K562 (cell line): ENCODE data around the gene HBEGF. TPM values are rescaled to one million over a fixed set of nuclear protein-coding genes. Genes with fewer than 3 reads are reported as not detected.

Experiments
- ATAC-seq: fragments of 200-7000 bp; cut with Tn5 transposase; 3 replicates; pipeline ENCODE4 v1.9.1; 2020; ENCODE audit warnings: moderate library complexity
- BruUV-seq: library from RNA; stranded (reverse); fragments of 400-500 nt; replicated peaks from 2 replicates; lab custom pipeline; 2021; lab: Mats Ljungman, UMichigan
- CTCF ChIA-PET: fragments of 300-600 bp; formaldehyde crosslinking; extraction: SDS; loops from one replicate; lab custom pipeline; 2021; ENCODE audit warnings: low intra/inter-chr PET ratio; lab: Yijun Ruan, JAX
- POLR2A ChIA-PET: fragments of 300-600, 350-650 bp; sonication (Branson Sonifier 250); formaldehyde crosslinking; extraction: SDS; loops from one replicate; lab custom pipeline; 2021; ENCODE audit warnings: antibody characterized with exemption, inconsistent platforms; lab: Yijun Ruan, JAX
- DNase-seq, 4 experiments: peaks; one replicate each; pipeline versions ENCODE4 v3.0.0 to v3.0.0-alpha.2; 2011 to 2018; ENCODE audit warnings: low spot score in 3 of 4, mixed read lengths in 3 of 4; ENCODE audit errors: extremely low read depth in 1 of 4
- FAIRE-seq: peaks from 2 replicates; lab custom pipeline; 2011; peaks lifted over from hg19 to GRCh38; lab: Jason Lieb, UNC
- H2AFZ ChIP-seq: 2 replicates; pipeline ENCODE4 v1.6.0; 2011; ENCODE audit warnings: low read depth, low read length, control low read depth, inconsistent platforms
- H3K27ac ChIP-seq: fragments of 200-600 bp; 3 replicates; pipeline ENCODE4 v1.8.0; 2011; ENCODE audit warnings: low read depth, mild to moderate bottlenecking, control low read depth, inconsistent platforms, low read length, moderate library complexity, mixed read lengths; ENCODE audit errors: extremely low read depth
- H3K27me3 ChIP-seq, 2 experiments: fragments of 300-600 bp in 1 of 2; 2 replicates in 1 of 2; 3 replicates in 1 of 2; pipeline versions ENCODE4 v1.6.0 to v1.8.0; 2011; ENCODE audit warnings: inconsistent platforms in 2 of 2, low read length in 2 of 2, mild to moderate bottlenecking in 1 of 2, mixed read lengths in 1 of 2, moderate library complexity in 1 of 2; ENCODE audit not compliant: control insufficient read depth in 2 of 2, insufficient read depth in 2 of 2
- H3K36me3 ChIP-seq: fragments of 300-600 bp; 3 replicates; pipeline ENCODE4 v1.8.0; 2011; ENCODE audit warnings: mild to moderate bottlenecking, low read length, inconsistent platforms; ENCODE audit not compliant: control insufficient read depth, insufficient read depth
- H3K4me1 ChIP-seq, 2 experiments: fragments of 200-600 bp in 1 of 2; replicated peaks in 1 of 2; 2 replicates in 1 of 2; 3 replicates in 1 of 2; pipeline versions ENCODE4 v1.5.1 to v1.8.0; 2011; ENCODE audit warnings: inconsistent platforms in 2 of 2, low read length in 2 of 2, mild to moderate bottlenecking in 1 of 2, mixed read lengths in 1 of 2, moderate library complexity in 1 of 2; ENCODE audit not compliant: control insufficient read depth in 2 of 2, insufficient read depth in 2 of 2
- H3K4me2 ChIP-seq: 2 replicates; pipeline ENCODE4 v1.6.1; 2011; ENCODE audit warnings: low read length, control low read depth, inconsistent platforms, mixed read lengths; ENCODE audit not compliant: insufficient read depth
- H3K4me3 ChIP-seq: fragments of 200-600 bp; sonication (generic), shearing (Covaris generic); 2 replicates; pipeline ENCODE4 v1.5.1; 2016; ENCODE audit warnings: control low read depth, inconsistent platforms
- H3K79me2 ChIP-seq: fragments of 200-600 bp; 3 replicates; pipeline ENCODE4 v1.8.0; 2011; ENCODE audit warnings: low read length, inconsistent platforms; ENCODE audit not compliant: control insufficient read depth, insufficient read depth
- H3K9ac ChIP-seq, 2 experiments: 2 replicates each; pipeline versions ENCODE4 v1.6.0 to v1.6.1; 2011; ENCODE audit warnings: low read depth in 2 of 2, low read length in 2 of 2, control low read depth in 1 of 2, inconsistent platforms in 1 of 2, mild to moderate bottlenecking in 1 of 2, mixed read lengths in 1 of 2; ENCODE audit not compliant: insufficient read depth in 1 of 2
- H3K9me1 ChIP-seq: one replicate; pipeline ENCODE4 v1.6.0; 2011; ENCODE audit warnings: inconsistent platforms, mild to moderate bottlenecking, low read length, moderate library complexity; ENCODE audit not compliant: control insufficient read depth, insufficient read depth
- H3K9me3 ChIP-seq: replicated peaks from 2 replicates; pipeline ENCODE4 v1.5.1; 2011; ENCODE audit warnings: low read depth, low read length, inconsistent platforms; ENCODE audit not compliant: control insufficient read depth, insufficient read depth
- H4K20me1 ChIP-seq: replicated peaks from 2 replicates; pipeline ENCODE4 v1.6.1; 2011; ENCODE audit warnings: low read length, inconsistent platforms, mixed read lengths; ENCODE audit not compliant: control insufficient read depth, insufficient read depth
- CBFA2T2 ChIP-seq: fragments of 450-650 bp; conservative IDR thresholded peaks from 2 replicates; pipeline ENCODE4 v1.6.1; 2017; ENCODE audit warnings: mild to moderate bottlenecking
- CCAR2 ChIP-seq: fragments of 200-400 bp; formaldehyde crosslinking; IDR thresholded peaks from 2 replicates; pipeline ENCODE4 v1.6.1; 2017; ENCODE audit warnings: mild to moderate bottlenecking, low read depth, low read length
- ESRRA ChIP-seq: fragments of 450-650 bp; IDR thresholded peaks from 2 replicates; pipeline ENCODE4 v1.6.1; 2014; ENCODE audit warnings: low read depth, mild to moderate bottlenecking, moderate library complexity, borderline replicate concordance
- ETV6 ChIP-seq, 3 experiments: fragments of 150-350 bp in 1 of 3; sonication (generic) in 1 of 3; formaldehyde crosslinking in 1 of 3; IDR thresholded peaks; 2 replicates each; pipeline versions ENCODE4 v1.6.1 to v1.8.0; 2014 to 2022; ENCODE audit warnings: borderline replicate concordance in 2 of 3, low read depth in 2 of 3, antibody characterized with exemption in 1 of 3, low read length in 1 of 3, mild to moderate bottlenecking in 1 of 3, missing genetic modification reagents in 1 of 3
- ILK ChIP-seq: fragments of 450-650 bp; IDR thresholded peaks from 2 replicates; pipeline ENCODE4 v1.6.1; 2016; ENCODE audit warnings: missing genetic modification characterization, low read depth, mild to moderate bottlenecking, missing compliant biosample characterization, moderate library complexity, borderline replicate concordance
- KAT8 ChIP-seq: fragments of 450-650 bp; IDR thresholded peaks from 2 replicates; pipeline ENCODE4 v1.6.1; 2016; ENCODE audit warnings: low read depth, mild to moderate bottlenecking
- KDM1A ChIP-seq, 2 experiments: fragments of 450-650 bp; IDR thresholded peaks; 2 replicates each; pipeline ENCODE4 v1.6.1; 2016; ENCODE audit warnings: mild to moderate bottlenecking in 2 of 2
- RB1 ChIP-seq: fragments of 450-650 bp; IDR thresholded peaks from 2 replicates; pipeline ENCODE4 v1.6.1; 2017; ENCODE audit warnings: low read depth, mild to moderate bottlenecking
- RCOR1 ChIP-seq, 2 experiments: IDR thresholded peaks; 2 replicates each; pipeline ENCODE4 v1.6.1; 2012; ENCODE audit warnings: low read depth in 2 of 2, low read length in 2 of 2, borderline replicate concordance in 1 of 2, improper control_type of control experiment in 1 of 2
- RNF2 ChIP-seq: sonication (generic); IDR thresholded peaks from 2 replicates; pipeline ENCODE4 v1.6.1; 2016
- SETDB1 ChIP-seq: IDR thresholded peaks from one replicate; pipeline ENCODE4 v1.6.1; 2012; ENCODE audit warnings: low read length, control low read depth, inconsistent platforms
- SMAD2 ChIP-seq: fragments of 150-350 bp; IDR thresholded peaks from 2 replicates; pipeline ENCODE4 v1.6.1; 2014; ENCODE audit warnings: low read depth, mild to moderate bottlenecking, low read length
- YBX1 ChIP-seq: fragments of 450-650 bp; IDR thresholded peaks from 2 replicates; pipeline ENCODE4 v1.7.1; 2016; ENCODE audit warnings: mild to moderate bottlenecking
- ZBTB8A ChIP-seq: fragments of 450-650 bp; IDR thresholded peaks from 2 replicates; pipeline ENCODE4 v1.6.1; 2018; ENCODE audit warnings: mild to moderate bottlenecking, moderate library complexity; ENCODE audit not compliant: partially characterized antibody
- ZNF324 ChIP-seq: fragments of 250-450 bp; sonication (Bioruptor Pico); IDR thresholded peaks from 2 replicates; pipeline ENCODE4 v1.4.0; 2020; ENCODE audit warnings: mild to moderate bottlenecking
- ZNF436 ChIP-seq: fragments of 250-450, 450-650 bp; sonication (Bioruptor Pico); formaldehyde crosslinking; IDR thresholded peaks from 2 replicates; pipeline ENCODE4 v1.7.0; 2020; ENCODE audit warnings: mild to moderate bottlenecking
- WGBS: fragments of 100-300 bp; shearing (Covaris generic); methylation state at CpG from one replicate; pipeline ENCODE4 v1.1.6; 2016; ENCODE audit warnings: low coverage, mixed read lengths; ENCODE audit not compliant: insufficient coverage; ENCODE audit errors: missing lambda C conversion rate; 5-methylcytosine and 5-hydroxymethylcytosine counted together
- in situ Hi-C: fragments of 300-500 bp; cut with MboI; formaldehyde crosslinking; loops from 4 replicates; pipeline ENCODE4 v1.15.0; 2018; ENCODE audit warnings: inconsistent platforms, mixed read lengths
- intact Hi-C: fragments of 100-400 bp; cut with micrococcal nuclease; formaldehyde crosslinking; loops from 2 replicates; pipeline ENCODE4 v1.14.2; 2022
- polyA plus RNA-seq, 8 experiments: library from polyadenylated mRNA; depleted of rRNA in 4 of 8; stranded (reverse) in 5 of 8; unstranded in 3 of 8; fragments of >200 nt; fragmentation: Nextera tagmentation in 2 of 8; fragmentation: Illumina TruSeq in 1 of 8; extraction: Ambion mirVana in 2 of 8; extraction: Trizol in 1 of 8; gene quantifications; 2 replicates each; pipeline versions ENCODE4 v1.2.1 to v1.2.3, GENCODE V29; 2011 to 2014; ENCODE audit warnings: inconsistent platforms in 1 of 8, missing spikeins in 1 of 8
- total RNA-seq, 7 experiments: library from RNA; depleted of rRNA in 6 of 7; stranded (reverse); fragments of >200 nt in 6 of 7; fragmentation: Illumina TruSeq in 2 of 7; extraction: Trizol in 2 of 7; gene quantifications; 2 replicates each; pipeline versions ENCODE4 v1.2.1 to v1.2.3, GENCODE V29; 2011 to 2021; ENCODE audit warnings: low replicate concordance in 1 of 7
- TF ChIP-seq, protein P1 (sequence below): fragments of 450-650 bp; IDR thresholded peaks from 2 replicates; pipeline ENCODE4 v1.6.1; 2016; ENCODE audit warnings: low read depth, mild to moderate bottlenecking, moderate library complexity
- TF ChIP-seq, protein P2 (sequence below): sonication (generic); formaldehyde crosslinking; IDR thresholded peaks from 2 replicates; pipeline ENCODE4 v1.8.0; 2022; ENCODE audit warnings: mild to moderate bottlenecking, missing genetic modification reagents
- TF ChIP-seq, protein P3 (sequence below): fragments of 250-450 bp; sonication (Bioruptor Pico); IDR thresholded peaks from 2 replicates; pipeline ENCODE4 v1.9.0; 2021; ENCODE audit warnings: mild to moderate bottlenecking
- TF ChIP-seq, protein P4 (sequence below): IDR thresholded peaks from 2 replicates; pipeline ENCODE4 v1.6.1; 2016; ENCODE audit warnings: missing genetic modification characterization, missing compliant biosample characterization

Gene HBEGF
- total and polyA plus RNA-seq, 9 of the 15 experiments (the other 6 are each of a cell fraction or from before 2014, with no cell fraction given), result 0.11 to 1.1 (median 0.60) TPM

DNA sequence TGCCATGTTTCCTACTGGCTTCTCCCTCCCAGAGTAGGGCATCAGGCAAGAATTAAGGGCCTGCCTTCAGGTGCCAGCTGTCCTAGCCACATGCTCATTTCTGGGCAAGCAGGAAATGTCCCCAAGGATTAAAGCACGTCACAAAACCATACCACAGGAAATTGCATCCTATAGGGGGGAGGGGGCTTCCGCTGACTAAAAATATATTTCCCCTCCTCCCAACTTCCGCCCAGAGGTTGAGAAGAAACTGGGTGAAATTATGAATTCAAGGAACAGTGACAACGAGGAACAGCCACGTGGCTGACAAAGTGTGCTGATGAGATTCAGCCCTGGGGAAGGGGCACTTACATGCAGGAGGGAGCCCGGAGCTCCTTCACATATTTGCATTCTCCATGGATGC lies 4.1 kb downstream of the HBEGF start (continued):
- TF ChIP-seq, protein P1, sequence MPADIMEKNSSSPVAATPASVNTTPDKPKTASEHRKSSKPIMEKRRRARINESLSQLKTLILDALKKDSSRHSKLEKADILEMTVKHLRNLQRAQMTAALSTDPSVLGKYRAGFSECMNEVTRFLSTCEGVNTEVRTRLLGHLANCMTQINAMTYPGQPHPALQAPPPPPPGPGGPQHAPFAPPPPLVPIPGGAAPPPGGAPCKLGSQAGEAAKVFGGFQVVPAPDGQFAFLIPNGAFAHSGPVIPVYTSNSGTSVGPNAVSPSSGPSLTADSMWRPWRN, result no peak
- no peak for TF ChIP-seq RNF2
- TF ChIP-seq KAT8, result no peak
- TF ChIP-seq SMAD2, result no peak
- TF ChIP-seq, protein P2, sequence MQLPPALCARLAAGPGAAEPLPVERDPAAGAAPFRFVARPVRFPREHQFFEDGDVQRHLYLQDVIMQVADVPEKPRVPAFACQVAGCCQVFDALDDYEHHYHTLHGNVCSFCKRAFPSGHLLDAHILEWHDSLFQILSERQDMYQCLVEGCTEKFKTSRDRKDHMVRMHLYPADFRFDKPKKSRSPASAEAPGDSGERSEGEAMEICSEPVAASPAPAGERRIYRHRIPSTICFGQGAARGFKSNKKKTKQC (CRISPR knock-in tag), result no peak
- TF ChIP-seq CCAR2, result no peak
- TF ChIP-seq, all 486 proteins: peak for 7

DNA sequence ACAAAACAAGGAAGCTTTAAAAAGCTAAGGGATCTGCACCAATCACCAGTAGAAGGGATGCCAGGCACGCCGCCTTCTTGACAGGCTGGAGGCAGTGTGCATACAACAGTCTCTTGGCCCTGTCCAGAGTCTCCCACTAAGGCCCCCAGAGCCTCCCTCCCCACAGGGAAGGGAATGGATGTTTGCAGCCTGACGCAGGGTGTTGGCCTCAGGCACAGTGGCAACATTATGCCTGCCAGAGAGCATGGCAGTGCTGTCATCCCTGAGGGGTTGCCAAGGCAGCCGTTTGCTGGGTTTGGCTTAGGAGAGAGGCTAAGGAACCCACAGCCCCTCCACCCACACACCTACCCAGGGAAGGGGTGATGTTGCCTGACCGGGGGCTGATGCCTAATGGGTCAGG lies 4.8 kb downstream of the HBEGF start:
- Histone ChIP-seq H3K27me3 (no peaks in the 10 kb centered on the region), H3K4me1 (peaks cover 10 to 13% of the 10 kb centered on the region in 2 experiments; a peak in 3 of 5 replicates), H2AFZ (peak overlapping the region; percentile 60; the same call in 1 of the 2 replicates), H3K36me3 (no peaks in the 10 kb centered on the region), H3K79me2 (no peaks in the 10 kb centered on the region), H3K9ac (no peak overlapping the region), H4K20me1 (no peaks in the 10 kb centered on the region), H3K9me1 (no peaks in the 10 kb centered on the region), H3K4me3 (no peak overlapping the region), H3K4me2 (no peak overlapping the region), H3K27ac (no peak overlapping the region), H3K9me3 (no peaks in the 10 kb centered on the region)
- no TSS peak for BruUV-seq
- 44% methylated on average over 5 of the region's 5 CpGs for WGBS
- CTCF ChIA-PET, result no interaction called here
- in situ Hi-C loops (no loop called here), intact Hi-C loops (no loop called here)
- ATAC-seq (no peak), FAIRE-seq (no peak), DNase-seq (no peak)
- POLR2A ChIA-PET, result interaction anchor here (1.2 kb wide), 1 partner anchor 12 kb away, joined by 3 read pairs; no protein-coding TSS in a partner anchor
- TF ChIP-seq YBX1 (no peak), KDM1A (IDR thresholded peaks at IDR 0.05) (no peak), ESRRA (no peak), RB1 (no peak), ZNF324 (CRISPR knock-in tag) (no peak), ETV6 (IDR thresholded peaks at IDR 0.05; ENCODE audit: borderline replicate concordance in 1 of 2, low read depth in 2 of 2, low read length in 1 of 2) (no peak), ETV6 (CRISPR knock-in tag; IDR thresholded peaks at IDR 0.05; ENCODE audit: borderline replicate concordance) (no peak), RCOR1 (IDR thresholded peaks at IDR 0.05; ENCODE audit: borderline replicate concordance in 1 of 2, low read depth in 2 of 2, low read length in 2 of 2) (no peak), ILK (tag) (no peak), SETDB1 (no peak), ZNF436 (CRISPR knock-in tag) (no peak), ZBTB8A (no peak), CBFA2T2 (no peak)
- TF ChIP-seq, protein P3, sequence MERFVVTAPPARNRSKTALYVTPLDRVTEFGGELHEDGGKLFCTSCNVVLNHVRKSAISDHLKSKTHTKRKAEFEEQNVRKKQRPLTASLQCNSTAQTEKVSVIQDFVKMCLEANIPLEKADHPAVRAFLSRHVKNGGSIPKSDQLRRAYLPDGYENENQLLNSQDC (CRISPR knock-in tag), result no peak
- TF ChIP-seq, protein P4, sequence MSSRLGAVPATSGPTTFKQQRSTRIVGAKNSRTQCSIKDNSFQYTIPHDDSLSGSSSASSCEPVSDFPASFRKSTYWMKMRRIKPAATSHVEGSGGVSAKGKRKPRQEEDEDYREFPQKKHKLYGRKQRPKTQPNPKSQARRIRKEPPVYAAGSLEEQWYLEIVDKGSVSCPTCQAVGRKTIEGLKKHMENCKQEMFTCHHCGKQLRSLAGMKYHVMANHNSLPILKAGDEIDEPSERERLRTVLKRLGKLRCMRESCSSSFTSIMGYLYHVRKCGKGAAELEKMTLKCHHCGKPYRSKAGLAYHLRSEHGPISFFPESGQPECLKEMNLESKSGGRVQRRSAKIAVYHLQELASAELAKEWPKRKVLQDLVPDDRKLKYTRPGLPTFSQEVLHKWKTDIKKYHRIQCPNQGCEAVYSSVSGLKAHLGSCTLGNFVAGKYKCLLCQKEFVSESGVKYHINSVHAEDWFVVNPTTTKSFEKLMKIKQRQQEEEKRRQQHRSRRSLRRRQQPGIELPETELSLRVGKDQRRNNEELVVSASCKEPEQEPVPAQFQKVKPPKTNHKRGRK, result no peak
